Embryonic facial prominence (tissue), 1 donor: ENCODE measurements around the gene PIK3CD.
A peak's percentile ranks its signal among the peaks of the same experiment; 100 is the strongest.
"Not testable (repeated sequence)": the region's sequence is repeated elsewhere in the genome, so short reads cannot be mapped to it uniquely, and the experiment has no call there.

Experiments used
- DNase-seq: peaks from one replicate; pipeline ENCODE4 v3.0.0-alpha.2; 2016; ENCODE audit errors: extremely low spot score

PIK3CD gene

DNA sequence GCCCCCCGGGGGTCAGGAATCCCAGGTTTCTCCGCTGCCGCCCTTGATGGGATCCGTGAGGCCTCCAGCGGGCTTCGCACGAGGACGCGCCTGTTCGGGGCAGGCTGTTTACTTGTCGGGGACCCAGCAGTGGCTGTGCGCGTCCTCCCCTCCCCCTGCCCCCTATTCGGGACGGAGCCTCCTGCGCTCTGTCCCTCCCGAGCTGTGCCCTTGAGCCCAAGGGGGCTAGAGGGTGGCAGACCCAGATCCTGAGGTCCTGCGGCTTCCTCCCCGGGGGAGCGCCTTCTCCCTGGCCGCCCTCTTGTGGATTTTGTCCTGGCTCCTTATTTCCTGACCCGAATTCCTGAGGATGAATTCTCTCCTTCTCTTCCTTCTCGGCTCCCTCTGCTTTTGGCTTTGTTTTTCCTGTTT is 38.4 kb downstream of the PIK3CD start:
- no peak for DNase-seq

DNA sequence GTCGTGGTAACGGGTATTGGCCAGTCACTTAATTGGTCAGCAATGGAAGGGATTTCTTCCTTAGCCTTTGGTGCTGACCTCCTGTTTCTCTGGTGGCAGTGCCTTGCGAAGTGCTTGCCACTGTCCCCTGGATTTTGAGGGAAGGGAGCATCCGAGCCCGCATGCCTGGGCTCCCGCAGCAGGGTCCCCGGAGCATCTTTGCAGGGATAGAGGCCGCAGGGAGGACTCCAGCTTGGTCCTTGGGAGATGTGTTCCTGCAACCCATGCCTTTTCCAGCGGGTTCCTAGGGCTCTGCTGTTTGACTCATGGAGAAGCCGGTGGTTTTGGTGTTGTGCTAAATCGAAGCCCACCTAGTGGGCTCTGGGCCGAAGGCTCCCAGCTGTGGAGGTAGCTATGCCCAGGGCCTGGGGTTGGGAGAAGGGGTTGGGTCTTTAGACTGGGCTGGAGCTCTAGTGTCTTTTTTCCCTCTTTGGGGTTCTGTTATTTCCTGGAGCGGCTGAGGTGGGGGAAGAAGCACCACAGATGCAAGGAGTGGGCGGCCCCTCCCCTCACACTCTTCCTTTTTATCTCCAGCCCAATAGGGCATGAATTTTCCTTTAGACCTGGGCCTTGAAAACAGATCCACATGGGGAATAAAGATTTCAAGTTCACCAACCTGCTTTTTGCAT is 39.0 kb downstream of the PIK3CD start:
- no peak for DNase-seq

DNA sequence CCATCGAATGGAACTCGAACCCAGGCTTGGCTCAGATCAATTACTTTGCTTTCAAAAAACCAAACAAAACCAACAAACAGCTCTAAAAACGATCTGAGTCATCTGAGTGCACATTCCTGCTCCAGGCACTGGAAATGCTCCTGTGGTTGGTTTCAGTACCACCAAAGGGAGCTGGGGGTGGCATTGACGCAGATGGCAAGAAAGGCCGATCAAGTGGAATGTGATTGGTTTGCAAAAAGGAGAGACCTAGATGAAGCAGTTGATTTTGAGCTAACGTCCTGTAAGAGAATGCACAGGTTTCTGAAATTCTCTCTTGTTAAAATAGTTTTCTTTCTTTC is 39.5 kb downstream of the PIK3CD start:
- DNase-seq = no peak

DNA sequence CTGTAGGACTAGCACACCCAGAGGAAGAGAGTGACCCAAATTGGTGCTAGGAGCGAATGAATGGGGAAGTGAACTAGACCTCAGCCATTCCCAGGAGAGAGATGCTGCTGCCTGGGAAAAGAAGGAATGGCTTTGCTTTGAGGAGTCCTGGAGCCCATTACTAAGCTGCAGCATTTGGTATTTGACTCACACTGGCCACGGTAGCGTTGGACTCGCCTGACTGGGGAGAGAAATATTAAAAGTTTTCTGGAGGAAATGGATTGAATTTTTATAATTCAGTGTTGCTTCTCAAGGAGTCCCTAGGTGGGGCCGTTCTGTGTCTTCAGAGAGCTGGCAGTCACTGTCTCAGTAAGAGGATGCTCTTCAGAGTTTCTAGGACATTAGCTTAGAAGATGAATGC is 40.2 kb downstream of the PIK3CD start:
- DNase-seq = no peak

DNA sequence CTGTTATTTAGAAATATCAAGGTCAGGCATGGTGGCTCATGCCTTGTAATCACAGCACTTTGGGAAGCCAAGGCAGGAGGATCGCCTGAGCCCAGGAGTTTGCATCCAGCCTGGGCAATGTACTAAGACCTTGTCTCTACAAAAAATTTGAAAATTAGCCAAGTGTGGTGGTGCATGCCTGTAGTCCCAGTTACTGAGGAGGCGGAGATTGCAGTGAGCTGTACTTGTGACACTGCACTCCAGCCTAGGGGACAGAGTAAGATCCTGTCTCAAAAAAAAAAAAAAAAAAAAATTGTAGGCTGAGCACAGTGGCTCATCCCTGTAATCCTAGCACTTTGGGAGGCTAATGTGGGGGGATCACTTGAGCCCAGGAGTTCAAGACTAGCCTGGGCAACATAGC is 45.3 kb downstream of the PIK3CD start:
- DNase-seq = no peak

DNA sequence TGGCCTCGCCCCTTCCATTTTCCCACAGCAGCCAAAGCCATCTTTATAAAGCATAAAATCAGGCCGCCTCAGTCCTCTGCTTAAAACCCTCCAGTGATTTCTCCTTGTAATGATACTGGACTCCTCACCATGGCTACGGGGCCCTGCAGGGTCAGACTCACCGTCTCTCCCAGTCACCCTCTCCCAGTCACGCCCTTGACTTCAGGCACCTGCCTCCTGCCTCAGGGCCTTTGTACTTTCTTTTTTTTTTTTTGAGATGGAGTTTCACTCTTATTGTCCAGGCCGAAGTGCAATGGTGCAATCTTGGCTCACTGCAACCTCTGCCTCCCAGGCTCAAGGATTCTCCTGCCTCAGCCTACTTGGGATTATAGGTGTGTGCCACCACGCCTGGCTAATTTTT is 47.8 kb downstream of the PIK3CD start:
- no peak for DNase-seq

DNA sequence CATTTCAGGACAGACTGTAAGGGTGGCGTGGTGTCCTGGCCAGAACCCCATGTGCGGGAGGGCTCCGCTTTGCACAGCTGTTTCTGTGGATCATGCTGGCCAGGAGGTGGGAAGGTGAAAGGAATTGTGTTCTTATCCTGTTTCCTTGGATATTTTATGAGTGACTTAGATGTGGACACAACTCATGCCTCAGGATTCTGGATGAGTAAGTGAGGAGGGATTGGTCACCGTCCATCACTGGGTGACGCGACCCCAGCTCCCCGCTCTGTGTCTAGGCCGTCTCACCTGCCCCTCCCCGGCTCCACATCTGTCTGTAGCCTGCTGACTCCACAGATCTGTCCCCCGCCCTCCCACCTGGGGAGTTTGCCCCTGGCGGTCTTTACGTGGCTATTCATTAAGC is 48.8 kb downstream of the PIK3CD start:
- no peak for DNase-seq

DNA sequence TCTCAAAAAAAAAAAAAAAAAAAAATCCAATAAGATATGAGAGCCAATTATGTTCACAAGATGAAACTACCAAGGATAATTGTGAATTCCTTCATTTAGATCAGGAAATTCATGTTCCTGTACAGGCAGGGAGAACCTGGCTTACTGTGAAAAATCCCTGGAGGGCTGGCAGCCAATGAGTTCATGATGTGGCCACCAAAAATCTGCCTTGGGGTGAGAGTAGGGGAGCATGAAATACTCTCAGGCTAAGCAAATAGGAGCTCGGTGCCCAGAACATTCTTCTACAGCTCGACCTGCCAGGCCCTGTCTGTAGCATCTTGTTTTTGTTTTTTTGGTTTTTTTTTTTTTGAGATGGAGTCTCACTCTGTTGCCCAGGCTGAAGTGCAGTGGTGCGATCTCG is 50.1 kb downstream of the PIK3CD start:
- DNase-seq = no peak

DNA sequence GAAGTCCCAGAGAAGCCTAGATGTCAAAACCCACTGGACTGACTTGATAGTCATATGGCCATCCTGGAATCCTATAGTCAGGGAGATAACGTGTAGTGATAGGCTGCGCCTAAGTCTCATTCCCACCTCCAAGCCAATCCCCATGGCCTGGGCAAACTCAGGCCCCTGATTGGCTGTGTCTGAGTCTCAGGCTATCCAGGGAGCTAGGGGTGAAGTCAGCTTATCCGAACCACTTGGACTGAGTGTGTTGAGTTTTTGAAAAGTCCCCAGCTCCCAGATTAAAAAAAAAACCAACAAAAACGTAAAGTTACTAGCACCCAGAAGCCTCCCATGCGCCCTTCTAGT is 51.6 kb downstream of the PIK3CD start:
- DNase-seq = no peak

DNA sequence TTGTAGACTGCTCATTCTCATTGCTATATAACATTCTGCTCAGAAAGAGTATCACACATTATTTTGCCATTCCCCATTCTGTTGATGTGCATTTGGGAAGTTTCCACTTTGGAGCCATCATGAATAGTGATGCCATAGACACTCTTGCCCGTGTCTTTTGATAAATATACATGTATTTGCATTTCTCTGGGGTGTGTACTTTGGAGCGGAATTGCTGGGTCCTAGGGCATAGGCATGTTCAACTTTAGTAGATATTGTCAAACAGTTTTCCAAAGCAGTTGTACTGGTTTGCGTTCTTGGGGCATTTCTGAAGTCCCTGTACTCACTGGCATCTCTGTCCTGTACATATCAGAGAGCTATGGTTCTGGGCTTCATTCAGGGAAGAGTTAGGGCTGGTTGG is 52.1 kb downstream of the PIK3CD start:
- DNase-seq = no peak

DNA sequence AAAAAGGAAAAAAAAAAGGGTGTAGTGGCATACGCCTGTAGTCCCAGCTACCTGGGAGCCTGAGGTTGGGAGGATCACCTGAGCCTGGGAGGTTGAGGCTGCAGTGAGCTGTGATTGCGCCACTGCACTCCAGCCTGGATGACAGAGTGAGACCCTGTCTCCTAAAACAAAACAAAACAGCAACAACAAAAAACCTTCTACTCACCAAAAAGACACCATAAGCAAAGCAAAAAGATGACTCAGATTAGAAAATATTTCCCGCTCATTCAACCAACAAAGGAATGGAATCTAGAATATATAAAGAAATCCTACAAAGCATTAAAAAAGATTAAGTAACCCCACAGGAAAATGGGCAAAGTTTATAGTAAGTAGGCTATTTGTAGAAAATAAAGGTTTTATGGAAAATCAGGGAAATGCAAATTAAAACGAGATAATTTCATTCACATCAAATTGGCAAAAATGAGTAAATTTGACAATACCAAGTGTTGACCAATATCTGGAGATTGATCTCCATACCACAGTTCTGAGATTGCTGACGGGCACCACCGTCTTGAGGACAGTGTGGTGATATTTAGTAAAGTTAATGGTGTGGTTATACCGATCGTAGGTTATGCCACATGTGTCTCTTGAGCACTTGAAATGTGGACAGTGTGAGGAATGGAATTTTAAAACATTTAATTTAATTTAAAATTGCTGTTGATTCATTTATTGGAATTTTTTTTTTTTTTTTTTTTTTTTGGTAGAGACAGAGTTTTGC is 54.0 kb downstream of the PIK3CD start:
- DNase-seq = no peak

DNA sequence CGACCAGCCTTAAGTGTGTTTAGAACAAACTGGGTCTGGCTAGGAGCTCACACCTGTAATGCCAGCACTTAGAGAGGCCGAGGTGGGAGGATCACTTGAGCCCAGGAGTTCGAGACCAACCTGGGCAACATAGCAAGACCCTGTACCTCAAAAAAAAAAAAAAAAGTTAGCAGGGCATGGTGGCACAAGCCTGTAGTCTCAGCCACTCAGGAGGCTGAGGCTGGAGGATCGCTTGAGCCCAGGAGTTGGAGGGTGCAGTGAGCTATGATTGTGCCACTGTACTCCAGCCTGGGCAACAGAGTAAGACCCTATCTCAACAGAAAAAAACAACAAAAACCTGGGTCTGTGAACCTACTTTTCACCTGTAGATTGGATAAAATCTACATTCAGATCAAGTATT is 54.6 kb downstream of the PIK3CD start:
- no peak for DNase-seq

DNA sequence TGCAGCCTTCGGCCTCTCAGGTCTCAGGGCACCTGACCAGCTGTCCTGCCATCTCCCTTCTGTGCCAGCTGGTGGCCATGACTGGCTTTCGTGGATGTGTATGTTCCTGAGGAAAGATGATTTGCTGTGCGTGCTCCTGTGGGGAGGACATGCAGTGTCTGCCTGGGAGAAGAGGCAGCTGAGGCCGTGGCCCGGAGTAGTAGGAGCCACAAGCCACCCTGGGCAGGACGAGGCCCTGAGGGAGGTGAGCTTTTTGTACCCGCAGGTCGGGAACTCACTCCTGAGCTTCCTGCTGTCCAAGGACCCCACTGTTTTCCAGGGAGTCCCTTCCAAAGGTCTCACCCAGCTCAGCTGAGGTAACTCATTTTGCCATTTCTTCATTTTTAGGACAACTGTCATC is 58.5 kb downstream of the PIK3CD start:
- DNase-seq = no peak

DNA sequence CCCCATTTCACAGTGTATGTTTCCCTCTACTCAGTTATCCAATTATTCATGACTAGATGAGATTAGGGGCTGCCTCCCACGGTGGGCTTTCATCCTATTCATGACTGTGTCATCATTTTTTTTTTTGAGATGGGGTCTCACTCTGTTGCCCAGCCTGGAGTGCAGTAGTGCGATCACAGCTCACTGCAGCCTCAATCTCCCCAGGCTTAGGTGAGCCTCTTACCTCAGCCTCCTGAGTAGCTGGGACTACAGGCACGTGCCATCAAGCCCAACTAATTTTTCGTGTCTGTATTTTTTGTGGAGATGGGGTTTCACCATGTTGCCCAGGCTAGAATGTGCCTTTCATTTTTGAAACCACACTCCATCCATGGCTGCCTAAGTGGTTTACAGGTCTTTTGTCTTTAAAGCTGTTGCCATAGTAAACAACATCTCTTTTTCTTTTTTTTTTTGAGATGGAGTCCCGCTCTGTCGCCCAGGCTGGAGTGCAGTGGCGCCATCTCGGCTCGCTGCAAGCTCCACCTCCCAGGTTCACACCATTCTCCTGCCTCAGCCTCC is 60.0 kb downstream of the PIK3CD start:
- no peak for DNase-seq

DNA sequence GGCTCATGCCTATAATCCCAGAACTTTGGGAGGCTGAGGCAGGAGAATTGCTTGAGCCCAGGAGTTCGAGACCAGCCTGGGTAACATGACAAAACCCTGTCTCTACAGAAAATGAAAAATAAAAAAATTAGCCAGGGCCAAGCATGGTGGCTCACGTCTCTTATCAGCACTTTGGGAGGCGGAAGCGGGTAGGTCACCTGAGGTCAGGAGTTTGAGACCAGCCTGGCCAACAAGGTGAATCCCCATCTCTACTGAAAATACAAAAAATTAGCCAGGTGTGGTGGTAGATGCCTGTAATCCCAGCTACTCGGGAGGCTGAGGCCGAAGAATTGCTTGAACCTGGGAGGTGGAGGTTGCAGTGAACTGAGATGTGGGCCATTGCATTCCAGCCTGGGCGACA is 61.2 kb downstream of the PIK3CD start:
- DNase-seq = not testable (repeated sequence)

DNA sequence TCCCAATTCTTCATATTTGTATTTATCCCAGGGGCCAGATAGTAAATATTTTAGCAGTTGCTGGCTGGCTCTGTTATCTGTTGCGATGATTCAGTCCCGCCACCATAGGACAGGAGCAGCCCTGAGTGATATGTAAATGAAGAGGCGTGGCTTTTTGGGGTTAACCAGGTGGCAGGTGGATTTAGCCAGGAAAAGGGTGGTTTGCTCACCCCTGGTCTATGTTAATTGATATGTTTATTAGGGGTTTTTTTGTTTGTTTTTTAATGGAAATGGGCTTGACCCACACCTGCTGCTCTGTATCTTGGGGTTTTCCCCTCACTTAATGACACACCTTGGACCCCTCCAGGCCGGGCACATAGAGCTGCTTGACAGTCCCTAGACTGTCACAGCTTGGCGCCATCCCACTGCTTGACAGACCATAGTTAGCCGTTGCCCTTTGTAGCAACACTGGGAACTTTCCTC is 62.8 kb downstream of the PIK3CD start:
- DNase-seq = no peak

DNA sequence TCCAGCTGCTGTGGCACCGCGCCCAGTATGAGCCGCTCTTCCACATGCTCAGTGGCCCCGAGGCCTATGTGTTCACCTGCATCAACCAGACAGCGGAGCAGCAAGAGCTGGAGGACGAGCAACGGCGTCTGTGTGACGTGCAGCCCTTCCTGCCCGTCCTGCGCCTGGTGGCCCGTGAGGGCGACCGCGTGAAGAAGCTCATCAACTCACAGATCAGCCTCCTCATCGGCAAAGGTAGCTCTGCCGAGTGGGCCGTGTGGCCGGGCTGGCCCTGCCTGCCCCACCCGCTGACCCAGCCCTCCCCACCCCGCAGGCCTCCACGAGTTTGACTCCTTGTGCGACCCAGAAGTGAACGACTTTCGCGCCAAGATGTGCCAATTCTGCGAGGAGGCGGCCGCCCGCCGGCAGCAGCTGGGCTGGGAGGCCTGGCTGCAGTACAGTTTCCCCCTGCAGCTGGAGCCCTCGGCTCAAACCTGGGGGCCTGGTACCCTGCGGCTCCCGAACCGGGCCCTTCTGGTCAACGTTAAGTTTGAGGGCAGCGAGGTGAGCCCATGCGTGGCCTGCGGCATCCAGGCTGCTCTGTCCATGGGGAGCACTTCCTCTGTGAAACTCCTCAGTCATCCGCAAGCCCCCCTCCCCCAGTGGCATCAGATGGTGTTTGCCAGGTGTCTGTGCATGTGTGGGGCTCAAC is 64.2 kb downstream of the PIK3CD start:
- no peak for DNase-seq

DNA sequence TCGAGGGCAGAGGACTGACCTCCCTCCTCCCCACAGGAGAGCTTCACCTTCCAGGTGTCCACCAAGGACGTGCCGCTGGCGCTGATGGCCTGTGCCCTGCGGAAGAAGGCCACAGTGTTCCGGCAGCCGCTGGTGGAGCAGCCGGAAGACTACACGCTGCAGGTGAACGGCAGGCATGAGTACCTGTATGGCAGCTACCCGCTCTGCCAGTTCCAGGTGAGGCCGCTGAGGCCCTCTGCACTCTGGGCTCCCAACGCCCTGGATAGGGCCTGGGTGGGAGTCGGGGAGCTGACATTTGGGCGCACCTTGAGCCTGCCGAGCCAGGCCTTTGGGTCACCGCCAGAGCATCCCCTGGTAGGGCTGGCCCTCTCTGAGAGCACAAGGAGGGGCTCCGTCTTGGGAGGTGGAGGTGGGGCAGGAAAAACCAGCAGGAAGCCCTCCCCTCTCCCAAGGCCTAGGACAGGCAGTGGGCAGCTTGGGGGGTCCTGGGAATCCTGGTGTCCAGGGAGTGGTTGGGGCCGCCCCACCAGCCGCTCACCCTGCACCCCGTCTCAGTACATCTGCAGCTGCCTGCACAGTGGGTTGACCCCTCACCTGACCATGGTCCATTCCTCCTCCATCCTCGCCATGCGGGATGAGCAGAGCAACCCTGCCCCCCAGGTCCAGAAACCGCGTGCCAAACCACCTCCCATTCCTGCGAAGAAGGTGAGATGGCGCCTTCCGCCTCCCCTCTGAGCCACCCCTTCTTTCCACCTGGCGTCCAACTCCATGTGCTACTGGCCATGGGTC is 65.1 kb downstream of the PIK3CD start:
- no peak for DNase-seq

DNA sequence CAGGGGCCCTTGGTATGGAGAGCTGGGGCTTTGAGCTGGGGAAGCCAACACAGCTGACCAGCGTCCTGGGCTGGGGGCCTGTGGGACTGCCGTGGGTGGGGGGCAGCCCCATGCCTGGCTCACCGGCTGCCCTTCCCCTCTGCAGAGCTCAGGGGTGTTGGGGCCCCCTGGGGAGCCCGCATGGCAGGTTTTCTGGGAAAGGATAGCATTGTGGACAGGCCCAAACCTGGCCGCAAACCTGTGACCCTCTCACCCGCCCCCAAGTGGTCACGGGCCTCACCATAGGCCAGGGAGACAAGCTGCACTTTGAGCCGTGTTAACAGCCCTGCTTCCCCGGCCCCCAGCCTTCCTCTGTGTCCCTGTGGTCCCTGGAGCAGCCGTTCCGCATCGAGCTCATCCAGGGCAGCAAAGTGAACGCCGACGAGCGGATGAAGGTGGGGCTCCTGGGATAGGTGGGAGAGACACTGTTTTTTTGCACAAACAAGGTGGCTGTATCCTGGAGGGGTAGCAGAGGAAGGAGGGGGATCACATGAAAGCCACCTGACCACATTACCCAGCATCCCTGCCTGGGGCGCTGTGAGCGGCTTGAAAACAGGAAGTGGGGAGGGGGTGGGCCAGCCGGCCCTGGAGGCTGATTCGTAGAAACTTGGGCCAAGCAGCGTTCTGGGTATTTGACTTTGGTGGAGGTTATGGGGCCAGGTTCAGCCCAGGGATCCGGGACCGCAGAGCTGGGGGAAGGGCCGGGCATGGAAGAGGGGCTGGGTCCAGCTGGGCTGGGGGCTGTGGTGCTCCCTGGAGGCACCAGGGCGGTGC is 65.9 kb downstream of the PIK3CD start:
- peak; percentile 14 for DNase-seq

DNA sequence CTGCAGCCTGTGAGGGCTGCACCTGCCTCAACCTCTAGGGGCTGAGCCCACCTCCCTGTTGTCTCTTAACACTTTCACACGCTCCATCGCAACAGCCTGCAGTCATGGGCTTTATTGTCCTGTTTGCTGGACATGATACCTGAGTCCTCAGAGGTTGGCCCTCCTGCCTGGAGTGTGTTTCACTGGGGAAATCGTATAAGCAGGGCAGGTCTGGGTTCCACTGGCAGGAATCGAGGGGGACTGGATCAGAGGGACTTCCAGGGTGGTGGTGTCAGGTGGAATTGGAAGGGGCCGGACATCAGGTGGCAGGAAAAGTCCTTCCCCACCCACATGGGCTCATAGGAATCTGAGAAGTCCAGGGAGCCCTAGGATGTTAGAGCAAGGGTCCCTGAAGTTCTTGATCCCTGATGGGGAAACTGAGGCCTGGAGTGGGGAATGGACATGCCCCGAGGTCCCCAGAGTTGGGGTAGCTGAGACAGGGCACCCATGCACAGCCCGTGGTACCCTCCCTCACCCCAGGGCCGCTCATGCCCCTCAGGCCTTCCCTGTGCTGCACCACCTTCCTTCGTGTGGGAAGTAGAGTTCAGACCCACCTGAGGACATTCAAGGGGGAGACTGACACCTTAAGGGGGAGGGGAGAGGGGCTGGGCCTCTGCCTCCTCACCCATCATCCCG is 66.6 kb downstream of the PIK3CD start:
- no peak for DNase-seq
